ENCODE results near the gene XXYLT1.
A peak's percentile ranks its signal among the peaks of the same experiment; 100 is the strongest.

XXYLT1 gene

DNA sequence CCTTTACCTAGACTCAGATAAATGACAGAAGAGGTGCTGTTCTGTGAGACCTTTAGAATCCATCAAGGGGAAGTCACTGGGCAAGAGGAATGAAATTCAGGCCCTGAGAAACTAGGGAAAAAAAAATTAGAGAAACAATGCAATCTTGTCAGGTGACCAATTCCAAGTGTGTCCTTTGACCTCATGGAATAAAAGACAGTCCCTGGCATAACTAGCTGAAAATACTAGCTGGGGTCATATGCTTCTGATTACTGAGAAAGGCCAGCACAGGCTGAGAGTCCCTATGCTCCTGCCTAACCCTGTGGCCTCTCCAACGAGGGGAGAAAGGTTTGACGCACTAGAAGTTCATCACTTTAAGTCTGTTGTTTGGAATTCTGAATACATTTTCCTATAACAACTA lies 167.3 kb downstream of the XXYLT1 start:
- no peaks in the 10 kb centered on the region for H3K27me3 ChIP-seq (ENCODE audit: control insufficient read depth in 1 of 2, insufficient read depth in 1 of 2, low read length in 2 of 2)
- H3K27ac ChIP-seq (ENCODE audit: low read length, poor library complexity, severe bottlenecking) = no peak overlapping the region
- no peak overlapping the region for H4K8ac ChIP-seq (ENCODE audit: low read length)
- no peaks in the 10 kb centered on the region for H3K9me3 ChIP-seq (ENCODE audit: control insufficient read depth, low read length)
- peak overlapping the region in 1 of 2 experiments; percentile 43 for H2BK12ac ChIP-seq (ENCODE audit: low read length in 2 of 2)
- H2BK5ac ChIP-seq (ENCODE audit: low read depth, low read length, poor library complexity, severe bottlenecking) = no peak overlapping the region
- no CpG with 5 or more reads among the region's 2 CpGs for WGBS
- H3K4me1 ChIP-seq (ENCODE audit: control insufficient read depth, insufficient read depth, low read depth, low read length) = peaks cover 14% of the 10 kb centered on the region
- H3K23ac ChIP-seq (ENCODE audit: low read length in 2 of 2) = no peak overlapping the region
- H3K9ac ChIP-seq (ENCODE audit: low read length) = peak overlapping the region; percentile 66
- H3K79me1 ChIP-seq (replicated peaks; ENCODE audit: low read length, poor library complexity, severe bottlenecking) = peaks cover 6% of the 10 kb centered on the region
- H2BK120ac ChIP-seq (ENCODE audit: low read depth, low read length) = no peak overlapping the region
- H2AFZ ChIP-seq (ENCODE audit: low read depth, low read length) = no peak overlapping the region
- H3K4ac ChIP-seq (ENCODE audit: low read depth in 1 of 2, low read length in 2 of 2) = no peak overlapping the region
- H3K18ac ChIP-seq (ENCODE audit: low read depth in 1 of 2, low read length in 2 of 2) = no peak overlapping the region
- no peak overlapping the region for H3K14ac ChIP-seq (ENCODE audit: low read length in 2 of 2)
- no peak overlapping the region for H4K91ac ChIP-seq (ENCODE audit: low read length)
- H3K4me2 ChIP-seq (ENCODE audit: low read length, poor library complexity, severe bottlenecking) = no peak overlapping the region
- DNase-seq = peak; percentile 11
- peaks cover 0 to 2% of the 10 kb centered on the region in 2 experiments for H3K36me3 ChIP-seq (ENCODE audit: control insufficient read depth in 1 of 2, insufficient read depth in 2 of 2, low read depth in 1 of 2, low read length in 2 of 2)
- peak overlapping the region; percentile 14 for H2AK5ac ChIP-seq (ENCODE audit: low read length, severe bottlenecking)
- no peak overlapping the region for H2BK15ac ChIP-seq (ENCODE audit: low read depth, poor library complexity, severe bottlenecking)
- no peak overlapping the region for H3K4me3 ChIP-seq (ENCODE audit: insufficient read depth in 1 of 2, low read depth in 1 of 2, low read length in 2 of 2)

- no peak overlapping the region for H3K4me3 ChIP-seq (ENCODE audit: insufficient read depth in 1 of 2, low read depth in 1 of 2, low read length in 2 of 2)
- no peaks in the 10 kb centered on the region for H3K27me3 ChIP-seq (ENCODE audit: control insufficient read depth in 1 of 2, insufficient read depth in 1 of 2, low read length in 2 of 2)
- peak overlapping the region; percentile 51 for H2AFZ ChIP-seq (ENCODE audit: low read depth, low read length)
- H2BK5ac ChIP-seq (ENCODE audit: low read depth, low read length, poor library complexity, severe bottlenecking) = no peak overlapping the region
- H3K79me1 ChIP-seq (replicated peaks; ENCODE audit: low read length, poor library complexity, severe bottlenecking) = peaks cover 4% of the 10 kb centered on the region
- peak overlapping the region; percentile 81 for H2BK120ac ChIP-seq (ENCODE audit: low read depth, low read length)
- no peak overlapping the region for H2AK5ac ChIP-seq (ENCODE audit: low read length, severe bottlenecking)
- 63% methylated on average over 24 of the region's 32 CpGs for WGBS
- peak overlapping the region; percentile 88 for H4K8ac ChIP-seq (ENCODE audit: low read length)
- H2BK12ac ChIP-seq (ENCODE audit: low read length in 2 of 2) = peak overlapping the region; percentile 73 to 80
- H3K9me3 ChIP-seq (ENCODE audit: control insufficient read depth, low read length) = no peaks in the 10 kb centered on the region
- peak overlapping the region; percentile 50 to 77 for H3K4ac ChIP-seq (ENCODE audit: low read depth in 1 of 2, low read length in 2 of 2)
- peak overlapping the region; percentile 64 for H2BK15ac ChIP-seq (ENCODE audit: low read depth, poor library complexity, severe bottlenecking)
- peak; percentile 97 for DNase-seq
- H3K36me3 ChIP-seq (ENCODE audit: control insufficient read depth in 1 of 2, insufficient read depth in 2 of 2, low read depth in 1 of 2, low read length in 2 of 2) = peaks cover 0 to 2% of the 10 kb centered on the region in 2 experiments
- no peak overlapping the region for H3K4me2 ChIP-seq (ENCODE audit: low read length, poor library complexity, severe bottlenecking)
- H3K9ac ChIP-seq (ENCODE audit: low read length) = peak overlapping the region; percentile 66
- no peak overlapping the region for H3K23ac ChIP-seq (ENCODE audit: low read length in 2 of 2)
- H3K14ac ChIP-seq (ENCODE audit: low read length in 2 of 2) = peak overlapping the region in 1 of 2 experiments; percentile 92
- peak overlapping the region; percentile 86 for H4K91ac ChIP-seq (ENCODE audit: low read length)
- peaks cover 14% of the 10 kb centered on the region for H3K4me1 ChIP-seq (ENCODE audit: control insufficient read depth, insufficient read depth, low read depth, low read length)
- peak overlapping the region; percentile 28 for H3K27ac ChIP-seq (ENCODE audit: low read length, poor library complexity, severe bottlenecking)
- peak overlapping the region; percentile 74 to 96 for H3K18ac ChIP-seq (ENCODE audit: low read depth in 1 of 2, low read length in 2 of 2)
These were observed 168.1 kb downstream of the XXYLT1 start for GRCh38 chr3:195102609-195103467.

DNA sequence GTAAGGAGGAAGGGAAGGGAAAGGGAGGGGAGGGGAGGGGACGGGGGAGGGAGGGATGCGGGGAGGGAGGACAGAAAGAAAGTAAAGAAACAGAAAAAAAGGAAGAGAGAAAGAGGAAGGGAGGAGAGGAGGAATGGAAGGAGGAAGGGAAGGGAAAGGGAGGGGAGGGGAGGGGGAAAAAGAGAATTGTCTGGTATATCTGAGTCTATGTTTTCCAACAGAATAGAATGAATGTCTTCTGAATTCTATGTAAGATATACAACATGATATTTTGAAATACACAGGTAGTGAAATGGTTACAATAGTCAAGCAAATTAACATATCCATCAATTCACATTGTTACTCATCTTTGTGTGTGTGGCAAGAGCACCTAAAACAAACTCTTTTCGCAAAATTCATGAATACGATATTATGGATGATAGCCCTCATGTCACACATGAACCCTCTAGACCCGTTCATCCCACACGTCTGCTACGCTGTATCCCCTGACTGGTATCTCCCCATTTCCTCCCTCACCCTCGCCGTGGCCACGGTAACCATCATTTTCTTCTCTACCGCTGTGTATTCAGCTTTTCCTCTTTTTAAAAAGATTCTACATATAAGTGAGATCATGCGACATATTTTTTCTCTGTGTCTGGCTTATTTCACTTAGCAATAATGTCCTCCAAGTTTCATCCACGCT lies 168.9 kb downstream of the XXYLT1 start:
- Histone ChIP-seq H3K27ac (ENCODE audit: low read length, poor library complexity, severe bottlenecking) (peak overlapping the region; percentile 28), H3K9me3 (ENCODE audit: control insufficient read depth, low read length) (no peaks in the 10 kb centered on the region), H2BK12ac (ENCODE audit: low read length in 2 of 2) (peak overlapping the region; percentile 7 to 99), H2BK5ac (ENCODE audit: low read depth, low read length, poor library complexity, severe bottlenecking) (no peak overlapping the region), H3K4me1 (ENCODE audit: control insufficient read depth, insufficient read depth, low read depth, low read length) (peaks cover 14% of the 10 kb centered on the region), H3K4me3 (ENCODE audit: insufficient read depth in 1 of 2, low read depth in 1 of 2, low read length in 2 of 2) (no peak overlapping the region), H4K8ac (ENCODE audit: low read length) (peak overlapping the region; percentile 81), H2BK15ac (ENCODE audit: low read depth, poor library complexity, severe bottlenecking) (no peak overlapping the region), H2AFZ (ENCODE audit: low read depth, low read length) (no peak overlapping the region), H3K14ac (ENCODE audit: low read length in 2 of 2) (peak overlapping the region in 1 of 2 experiments; percentile 68), H2BK120ac (ENCODE audit: low read depth, low read length) (peak overlapping the region; percentile 82), H3K36me3 (ENCODE audit: control insufficient read depth in 1 of 2, insufficient read depth in 2 of 2, low read depth in 1 of 2, low read length in 2 of 2) (peaks cover 0 to 2% of the 10 kb centered on the region in 2 experiments), H3K79me1 (replicated peaks; ENCODE audit: low read length, poor library complexity, severe bottlenecking) (peaks cover 3% of the 10 kb centered on the region), H3K4me2 (ENCODE audit: low read length, poor library complexity, severe bottlenecking) (no peak overlapping the region), H3K23ac (ENCODE audit: low read length in 2 of 2) (no peak overlapping the region), H3K27me3 (ENCODE audit: control insufficient read depth in 1 of 2, insufficient read depth in 1 of 2, low read length in 2 of 2) (no peaks in the 10 kb centered on the region), H2AK5ac (ENCODE audit: low read length, severe bottlenecking) (peak overlapping the region; percentile 86), H3K4ac (ENCODE audit: low read depth in 1 of 2, low read length in 2 of 2) (peak overlapping the region in 1 of 2 experiments; percentile 87), H3K9ac (ENCODE audit: low read length) (peak overlapping the region; percentile 66), H3K18ac (ENCODE audit: low read depth in 1 of 2, low read length in 2 of 2) (peak overlapping the region in 1 of 2 experiments; percentile 78), H4K91ac (ENCODE audit: low read length) (no peak overlapping the region)
- WGBS = 96% methylated on average over 12 of the region's 13 CpGs
- no peak for DNase-seq
